A673 (cell line): Measurements from ENCODE around the gene RCVRN.

ENCODE experiments used
- EZH2 ChIP-seq: fragments of 200-600 bp; sonication (generic); IDR thresholded peaks from 2 replicates; pipeline ENCODE4 v1.6.1; 2017; ENCODE audit warnings: borderline replicate concordance, low read depth, mild to moderate bottlenecking, mixed read lengths, antibody characterized with exemption, low read length; ENCODE audit not compliant: poor library complexity, severe bottlenecking
- TF ChIP-seq, protein P1 (sequence below): fragments of 300-800, 200-600 bp; sonication (generic); conservative IDR thresholded peaks from 2 replicates; pipeline ENCODE4 v1.5.1; 2017; ENCODE audit warnings: low read depth, mild to moderate bottlenecking, antibody characterized with exemption, low read length, moderate library complexity, mixed read lengths

DNA sequence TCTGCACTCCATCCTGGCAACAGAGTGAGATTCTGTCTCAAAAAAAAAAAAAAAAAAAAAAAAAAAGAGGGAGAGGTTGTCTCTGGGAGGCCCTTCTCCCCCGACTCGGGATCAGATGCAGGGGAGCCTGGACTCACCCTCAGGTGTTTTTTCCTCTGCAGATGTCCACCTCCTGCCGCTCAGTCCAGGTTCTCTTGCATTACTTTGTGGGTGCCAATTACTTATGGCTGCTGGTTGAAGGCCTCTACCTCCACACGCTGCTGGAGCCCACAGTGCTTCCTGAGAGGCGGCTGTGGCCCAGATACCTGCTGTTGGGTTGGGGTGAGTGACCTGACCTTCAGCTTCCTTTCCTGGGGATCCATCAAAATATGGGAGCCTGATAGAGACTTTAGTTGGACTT, 45.3 kb downstream of the RCVRN start:
- TF ChIP-seq, protein P1, sequence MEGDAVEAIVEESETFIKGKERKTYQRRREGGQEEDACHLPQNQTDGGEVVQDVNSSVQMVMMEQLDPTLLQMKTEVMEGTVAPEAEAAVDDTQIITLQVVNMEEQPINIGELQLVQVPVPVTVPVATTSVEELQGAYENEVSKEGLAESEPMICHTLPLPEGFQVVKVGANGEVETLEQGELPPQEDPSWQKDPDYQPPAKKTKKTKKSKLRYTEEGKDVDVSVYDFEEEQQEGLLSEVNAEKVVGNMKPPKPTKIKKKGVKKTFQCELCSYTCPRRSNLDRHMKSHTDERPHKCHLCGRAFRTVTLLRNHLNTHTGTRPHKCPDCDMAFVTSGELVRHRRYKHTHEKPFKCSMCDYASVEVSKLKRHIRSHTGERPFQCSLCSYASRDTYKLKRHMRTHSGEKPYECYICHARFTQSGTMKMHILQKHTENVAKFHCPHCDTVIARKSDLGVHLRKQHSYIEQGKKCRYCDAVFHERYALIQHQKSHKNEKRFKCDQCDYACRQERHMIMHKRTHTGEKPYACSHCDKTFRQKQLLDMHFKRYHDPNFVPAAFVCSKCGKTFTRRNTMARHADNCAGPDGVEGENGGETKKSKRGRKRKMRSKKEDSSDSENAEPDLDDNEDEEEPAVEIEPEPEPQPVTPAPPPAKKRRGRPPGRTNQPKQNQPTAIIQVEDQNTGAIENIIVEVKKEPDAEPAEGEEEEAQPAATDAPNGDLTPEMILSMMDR = no peak
- TF ChIP-seq EZH2 = no peak
